Esophagus muscularis mucosa (tissue), 4 donors: ENCODE data around the gene PRM1.

Experiments
- EP300 ChIP-seq: sonication (generic); formaldehyde crosslinking; IDR thresholded peaks from one replicate; pipeline ENCODE4 v1.6.1; 2017; ENCODE audit warnings: antibody characterized with exemption
- POLR2A ChIP-seq: fragments of 450-650 bp; IDR thresholded peaks from one replicate; pipeline ENCODE4 v1.6.1; 2017; ENCODE audit warnings: antibody characterized with exemption, moderate library complexity, mild to moderate bottlenecking, low read depth
- TF ChIP-seq, protein P1 (sequence below), 3 experiments: fragments of 200-600 bp in 2 of 3; fragments of 450-650 bp in 1 of 3; sonication (generic) in 2 of 3; IDR thresholded peaks; one replicate each; pipeline ENCODE4 v1.5.1; 2017 to 2019; ENCODE audit warnings: antibody characterized with exemption in 3 of 3, mild to moderate bottlenecking in 2 of 3, moderate library complexity in 1 of 3

DNA sequence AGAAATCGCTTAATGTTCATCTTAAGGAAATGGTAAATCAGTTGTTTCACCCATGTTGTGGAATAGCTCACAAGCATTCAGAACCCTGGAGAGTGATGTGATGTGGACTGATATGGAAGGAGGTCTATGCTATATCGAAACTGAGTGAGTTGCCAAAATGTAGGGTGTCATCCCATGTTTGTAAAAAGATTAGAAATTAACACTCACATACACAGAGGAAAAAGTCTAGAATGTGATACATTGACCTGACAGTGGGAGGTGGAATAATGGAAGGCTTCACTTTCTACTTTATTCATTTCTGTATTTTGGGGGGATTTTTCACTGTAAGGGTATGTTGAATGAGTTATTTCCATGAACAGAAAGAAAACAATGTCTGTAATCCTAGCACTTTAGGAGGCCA is 4.7 kb upstream of the PRM1 start:
- no peak for TF ChIP-seq POLR2A
- TF ChIP-seq, protein P1, sequence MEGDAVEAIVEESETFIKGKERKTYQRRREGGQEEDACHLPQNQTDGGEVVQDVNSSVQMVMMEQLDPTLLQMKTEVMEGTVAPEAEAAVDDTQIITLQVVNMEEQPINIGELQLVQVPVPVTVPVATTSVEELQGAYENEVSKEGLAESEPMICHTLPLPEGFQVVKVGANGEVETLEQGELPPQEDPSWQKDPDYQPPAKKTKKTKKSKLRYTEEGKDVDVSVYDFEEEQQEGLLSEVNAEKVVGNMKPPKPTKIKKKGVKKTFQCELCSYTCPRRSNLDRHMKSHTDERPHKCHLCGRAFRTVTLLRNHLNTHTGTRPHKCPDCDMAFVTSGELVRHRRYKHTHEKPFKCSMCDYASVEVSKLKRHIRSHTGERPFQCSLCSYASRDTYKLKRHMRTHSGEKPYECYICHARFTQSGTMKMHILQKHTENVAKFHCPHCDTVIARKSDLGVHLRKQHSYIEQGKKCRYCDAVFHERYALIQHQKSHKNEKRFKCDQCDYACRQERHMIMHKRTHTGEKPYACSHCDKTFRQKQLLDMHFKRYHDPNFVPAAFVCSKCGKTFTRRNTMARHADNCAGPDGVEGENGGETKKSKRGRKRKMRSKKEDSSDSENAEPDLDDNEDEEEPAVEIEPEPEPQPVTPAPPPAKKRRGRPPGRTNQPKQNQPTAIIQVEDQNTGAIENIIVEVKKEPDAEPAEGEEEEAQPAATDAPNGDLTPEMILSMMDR (IDR thresholded peaks at IDR 0.05), result no peak
- no peak for TF ChIP-seq EP300
